ENCODE results near the gene TMPRSS3.

- TF ChIP-seq POLR2A (IDR thresholded peaks at IDR 0.05; ENCODE audit: low read depth, low read length) (no peak), POLR2AphosphoS5 (IDR thresholded peaks at IDR 0.05; ENCODE audit: low read depth, low read length) (no peak)
These were observed 31.1 kb upstream of the TMPRSS3 start for GRCh38 chr21:42426876-42427480.
